ENCODE data around the gene GPR39.

DNA sequence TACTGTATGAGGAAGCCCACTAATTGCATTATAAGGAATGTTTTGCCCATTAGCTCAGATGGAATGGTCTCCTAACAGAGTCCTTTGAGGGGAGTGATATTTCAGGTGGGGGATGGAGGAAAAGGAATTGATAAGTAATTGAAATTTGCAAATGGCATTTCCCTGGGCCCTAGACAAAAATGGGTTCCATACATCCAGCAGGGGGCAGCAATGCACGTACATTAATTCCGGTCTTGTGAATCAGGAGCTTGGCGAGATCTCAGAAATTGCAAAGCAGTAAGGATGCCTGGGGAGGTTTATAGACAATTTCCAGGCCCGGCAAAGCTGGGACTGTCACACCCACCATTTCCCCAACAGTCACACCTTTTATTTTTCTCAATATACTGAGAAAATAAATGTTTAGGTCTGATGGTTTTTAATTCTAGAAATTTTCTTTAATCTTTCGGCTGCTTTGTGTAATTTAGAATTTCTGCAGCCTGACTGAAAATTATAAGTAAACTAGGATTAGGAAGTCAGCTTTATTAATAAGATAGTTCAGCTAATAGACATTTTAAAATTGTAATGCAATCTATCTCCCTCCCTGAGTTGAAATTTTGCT, 130.6 kb downstream of the GPR39 start:
- TF ChIP-seq, protein P1, sequence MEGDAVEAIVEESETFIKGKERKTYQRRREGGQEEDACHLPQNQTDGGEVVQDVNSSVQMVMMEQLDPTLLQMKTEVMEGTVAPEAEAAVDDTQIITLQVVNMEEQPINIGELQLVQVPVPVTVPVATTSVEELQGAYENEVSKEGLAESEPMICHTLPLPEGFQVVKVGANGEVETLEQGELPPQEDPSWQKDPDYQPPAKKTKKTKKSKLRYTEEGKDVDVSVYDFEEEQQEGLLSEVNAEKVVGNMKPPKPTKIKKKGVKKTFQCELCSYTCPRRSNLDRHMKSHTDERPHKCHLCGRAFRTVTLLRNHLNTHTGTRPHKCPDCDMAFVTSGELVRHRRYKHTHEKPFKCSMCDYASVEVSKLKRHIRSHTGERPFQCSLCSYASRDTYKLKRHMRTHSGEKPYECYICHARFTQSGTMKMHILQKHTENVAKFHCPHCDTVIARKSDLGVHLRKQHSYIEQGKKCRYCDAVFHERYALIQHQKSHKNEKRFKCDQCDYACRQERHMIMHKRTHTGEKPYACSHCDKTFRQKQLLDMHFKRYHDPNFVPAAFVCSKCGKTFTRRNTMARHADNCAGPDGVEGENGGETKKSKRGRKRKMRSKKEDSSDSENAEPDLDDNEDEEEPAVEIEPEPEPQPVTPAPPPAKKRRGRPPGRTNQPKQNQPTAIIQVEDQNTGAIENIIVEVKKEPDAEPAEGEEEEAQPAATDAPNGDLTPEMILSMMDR (IDR thresholded peaks at IDR 0.05; ENCODE audit: extremely low read depth in 1 of 2, insufficient read depth in 1 of 2, low read depth in 1 of 2, low read length in 2 of 2): peak; percentile 53 to 58
- TF ChIP-seq POLR2A (IDR thresholded peaks at IDR 0.05; ENCODE audit: low read depth, low read length) (no peak), POLR2AphosphoS5 (IDR thresholded peaks at IDR 0.05; ENCODE audit: insufficient read depth, low read depth, low read length) (no peak), MYC (IDR thresholded peaks at IDR 0.05; ENCODE audit: low read depth, low read length) (no peak)
